WTC11 (cell line): ENCODE measurements around the gene PSMD5. TPM values are rescaled to one million over a fixed set of nuclear protein-coding genes. Genes with fewer than 3 reads are reported as not detected.
A peak's percentile ranks its signal among the peaks of the same experiment; 100 is the strongest.

ENCODE experiments used
- ATAC-seq: fragments of 200-7000 bp; cut with Tn5 transposase; 2 replicates; pipeline ENCODE4 v1.10.0; 2021; ENCODE audit warnings: mild to moderate bottlenecking, moderate library complexity
- CTCF ChIA-PET: fragments of 300-600 bp; sonication (Branson Sonifier 250); formaldehyde crosslinking; loops from one replicate; lab custom pipeline; 2021; ENCODE audit warnings: antibody characterized with exemption; lab: Charles Lee
- POLR2A ChIA-PET: fragments of 350-600 bp; sonication (Branson Sonifier 250); formaldehyde crosslinking; loops from one replicate; lab custom pipeline; 2021; ENCODE audit warnings: antibody characterized with exemption; lab: Charles Lee
- DNase-seq: peaks from one replicate; pipeline ENCODE4 v3.0.0; 2021; ENCODE audit warnings: low spot score
- H3K27ac Mint-ChIP-seq: 2 replicates; pipeline ENCODE4 v1.8.0; 2021; ENCODE audit warnings: mixed read lengths
- H3K27me3 Mint-ChIP-seq: 2 replicates; pipeline ENCODE4 v1.8.0; 2021; ENCODE audit warnings: low read depth, mild to moderate bottlenecking, moderate library complexity, mixed read lengths
- H3K36me3 Mint-ChIP-seq: 2 replicates; pipeline ENCODE4 v1.8.0; 2021; ENCODE audit warnings: mixed read lengths
- H3K4me1 Mint-ChIP-seq: 2 replicates; pipeline ENCODE4 v1.8.0; 2022; ENCODE audit warnings: mixed read lengths
- H3K4me3 Mint-ChIP-seq: 2 replicates; pipeline ENCODE4 v1.8.0; 2021; ENCODE audit warnings: mild to moderate bottlenecking, moderate library complexity, mixed read lengths
- H3K9me3 Mint-ChIP-seq: 2 replicates; pipeline ENCODE4 v1.8.0; 2021; ENCODE audit warnings: mixed read lengths
- AFF4 ChIP-seq: sonication (generic); formaldehyde crosslinking; IDR thresholded peaks from 2 replicates; pipeline ENCODE4 v1.8.1; 2023; ENCODE audit warnings: mild to moderate bottlenecking, missing genetic modification reagents, borderline replicate concordance
- CBFB ChIP-seq: sonication (generic); formaldehyde crosslinking; IDR thresholded peaks from 2 replicates; pipeline ENCODE4 v1.8.1; 2022; ENCODE audit warnings: mild to moderate bottlenecking, low read depth, missing genetic modification reagents
- CREM ChIP-seq: sonication (generic); formaldehyde crosslinking; IDR thresholded peaks from 2 replicates; pipeline ENCODE4 v1.8.1; 2022; ENCODE audit warnings: mild to moderate bottlenecking, missing genetic modification reagents, moderate library complexity
- FOXK1 ChIP-seq: sonication (generic); formaldehyde crosslinking; IDR thresholded peaks from 2 replicates; pipeline ENCODE4 v1.8.0; 2022; ENCODE audit warnings: mild to moderate bottlenecking, moderate library complexity, missing genetic modification reagents
- IRF2 ChIP-seq: sonication (generic); formaldehyde crosslinking; IDR thresholded peaks from 2 replicates; pipeline ENCODE4 v1.8.0; 2022; ENCODE audit warnings: low read depth, missing genetic modification reagents, borderline replicate concordance
- MLX ChIP-seq: sonication (generic); formaldehyde crosslinking; IDR thresholded peaks from 2 replicates; pipeline ENCODE4 v1.8.1; 2023; ENCODE audit warnings: mild to moderate bottlenecking, missing genetic modification reagents, moderate library complexity
- MYBL2 ChIP-seq: sonication (generic); formaldehyde crosslinking; IDR thresholded peaks from 2 replicates; pipeline ENCODE4 v1.8.1; 2023; ENCODE audit warnings: mild to moderate bottlenecking, moderate library complexity, missing genetic modification reagents
- NR1H2 ChIP-seq: sonication (generic); formaldehyde crosslinking; IDR thresholded peaks from 2 replicates; pipeline ENCODE4 v1.9.0; 2021; ENCODE audit warnings: mild to moderate bottlenecking, moderate library complexity, missing genetic modification reagents
- NR2C2 ChIP-seq: sonication (generic); formaldehyde crosslinking; IDR thresholded peaks from 2 replicates; pipeline ENCODE4 v1.8.0; 2022; ENCODE audit warnings: mild to moderate bottlenecking, missing genetic modification reagents
- OVOL2 ChIP-seq: fragments of 250-450 bp; sonication (Bioruptor Pico); IDR thresholded peaks from 2 replicates; pipeline ENCODE4 v1.9.0; 2021; ENCODE audit warnings: mild to moderate bottlenecking, borderline replicate concordance
- PRRX2 ChIP-seq: fragments of 250-450 bp; sonication (Bioruptor Pico); IDR thresholded peaks from 2 replicates; pipeline ENCODE4 v1.8.0; 2021; ENCODE audit warnings: mild to moderate bottlenecking
- RORB ChIP-seq: fragments of 250-450 bp; sonication (Bioruptor Pico); IDR thresholded peaks from 2 replicates; pipeline ENCODE4 v1.9.0; 2021; ENCODE audit warnings: mild to moderate bottlenecking
- USF1 ChIP-seq: sonication (generic); formaldehyde crosslinking; IDR thresholded peaks from 2 replicates; pipeline ENCODE4 v1.8.0; 2022; ENCODE audit warnings: mild to moderate bottlenecking, missing genetic modification reagents
- ZNF219 ChIP-seq: sonication (generic); formaldehyde crosslinking; IDR thresholded peaks from 2 replicates; pipeline ENCODE4 v1.8.0; 2023; ENCODE audit warnings: missing genetic modification reagents, mild to moderate bottlenecking, borderline replicate concordance
- ZNF232 ChIP-seq: sonication (generic); formaldehyde crosslinking; IDR thresholded peaks from 2 replicates; pipeline ENCODE4 v1.8.0; 2022; ENCODE audit warnings: mild to moderate bottlenecking, missing genetic modification reagents
- ZNF396 ChIP-seq: fragments of 250-450 bp; sonication (Bioruptor Pico); IDR thresholded peaks from 2 replicates; pipeline ENCODE4 v1.8.0; 2021; ENCODE audit warnings: mild to moderate bottlenecking, moderate library complexity, borderline replicate concordance
- ZNF532 ChIP-seq: fragments of 250-450 bp; sonication (Bioruptor Pico); IDR thresholded peaks from 2 replicates; pipeline ENCODE4 v1.9.0; 2021; ENCODE audit warnings: mild to moderate bottlenecking, borderline replicate concordance
- total RNA-seq: library from RNA; stranded (reverse); gene quantifications from 3 replicates; pipeline ENCODE4 v1.2.3, GENCODE V29; 2021
- TF ChIP-seq, protein P1 (sequence below): sonication (generic); formaldehyde crosslinking; IDR thresholded peaks from 2 replicates; pipeline ENCODE4 v1.8.1; 2023; ENCODE audit warnings: mild to moderate bottlenecking, missing genetic modification reagents, moderate library complexity
- TF ChIP-seq, protein P2 (sequence below): fragments of 250-450 bp; sonication (Bioruptor Pico); IDR thresholded peaks from 2 replicates; pipeline ENCODE4 v1.9.0; 2021; ENCODE audit warnings: mild to moderate bottlenecking
- TF ChIP-seq, protein P3 (sequence below): fragments of 200-600 bp; IDR thresholded peaks from 2 replicates; pipeline ENCODE4 v1.8.0; 2022; ENCODE audit warnings: antibody characterized with exemption

The PSMD5 gene
- total RNA-seq, 1 experiment from 2014 or later = 61.1 TPM

GRCh38 chr9:120792898-120793765 lies 49.6 kb downstream of the PSMD5 start, which contains the start of gene FBXW2:
TSS of gene FBXW2 (minus strand) at chr9:120793416. CDS start at chr9:120788258, 5,158 bp downstream.
- ChIA-PET POLR2A (interaction anchor here (0.5 to 1.5 kb wide), 12 partner anchors 15 to 310 kb away, joined by 3 to 6 read pairs (median 3); partner anchors contain the start of gene PSMD5), CTCF (interaction anchor here (0.8 to 1.9 kb wide), 6 partner anchors 35 to 267 kb away, joined by 4 to 8 read pairs (median 4); no protein-coding TSS in a partner anchor)
- DNase-seq (peak; percentile 94), ATAC-seq (peak; percentile 93)
- Mint-ChIP-seq H3K4me1 (peaks cover 15% of the 10 kb centered on the region), H3K27ac (peak within 1 kb of the TSS; percentile 98), H3K4me3 (peak within 1 kb of the TSS; percentile 97), H3K36me3 (peaks cover 13% of the 10 kb centered on the region), H3K9me3 (no peaks in the 10 kb centered on the region), H3K27me3 (no peaks in the 10 kb centered on the region)
- TF ChIP-seq, protein P1, sequence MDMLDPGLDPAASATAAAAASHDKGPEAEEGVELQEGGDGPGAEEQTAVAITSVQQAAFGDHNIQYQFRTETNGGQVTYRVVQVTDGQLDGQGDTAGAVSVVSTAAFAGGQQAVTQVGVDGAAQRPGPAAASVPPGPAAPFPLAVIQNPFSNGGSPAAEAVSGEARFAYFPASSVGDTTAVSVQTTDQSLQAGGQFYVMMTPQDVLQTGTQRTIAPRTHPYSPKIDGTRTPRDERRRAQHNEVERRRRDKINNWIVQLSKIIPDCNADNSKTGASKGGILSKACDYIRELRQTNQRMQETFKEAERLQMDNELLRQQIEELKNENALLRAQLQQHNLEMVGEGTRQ (CRISPR knock-in tag) = no peak
- TF ChIP-seq ZNF532 (CRISPR knock-in tag) (no peak), ZNF219 (CRISPR knock-in tag) (no peak), CREM (CRISPR knock-in tag) (peak; percentile 97), MLX (CRISPR knock-in tag) (no peak), ZNF396 (CRISPR knock-in tag) (no peak), OVOL2 (CRISPR knock-in tag) (no peak), ZNF232 (CRISPR knock-in tag) (no peak), USF1 (CRISPR knock-in tag) (no peak), NR1H2 (CRISPR knock-in tag) (no peak), RORB (CRISPR knock-in tag) (no peak), AFF4 (CRISPR knock-in tag) (no peak), IRF2 (CRISPR knock-in tag) (no peak), MYBL2 (CRISPR knock-in tag) (peak; percentile 71; the same call in 1 of the 2 replicates), FOXK1 (CRISPR knock-in tag) (peak; percentile 87), PRRX2 (CRISPR knock-in tag) (0 out of 2 replicates have a peak, but pooled peaks have one; percentile 18), NR2C2 (no peak), CBFB (CRISPR knock-in tag) (no peak)
- TF ChIP-seq, protein P2, sequence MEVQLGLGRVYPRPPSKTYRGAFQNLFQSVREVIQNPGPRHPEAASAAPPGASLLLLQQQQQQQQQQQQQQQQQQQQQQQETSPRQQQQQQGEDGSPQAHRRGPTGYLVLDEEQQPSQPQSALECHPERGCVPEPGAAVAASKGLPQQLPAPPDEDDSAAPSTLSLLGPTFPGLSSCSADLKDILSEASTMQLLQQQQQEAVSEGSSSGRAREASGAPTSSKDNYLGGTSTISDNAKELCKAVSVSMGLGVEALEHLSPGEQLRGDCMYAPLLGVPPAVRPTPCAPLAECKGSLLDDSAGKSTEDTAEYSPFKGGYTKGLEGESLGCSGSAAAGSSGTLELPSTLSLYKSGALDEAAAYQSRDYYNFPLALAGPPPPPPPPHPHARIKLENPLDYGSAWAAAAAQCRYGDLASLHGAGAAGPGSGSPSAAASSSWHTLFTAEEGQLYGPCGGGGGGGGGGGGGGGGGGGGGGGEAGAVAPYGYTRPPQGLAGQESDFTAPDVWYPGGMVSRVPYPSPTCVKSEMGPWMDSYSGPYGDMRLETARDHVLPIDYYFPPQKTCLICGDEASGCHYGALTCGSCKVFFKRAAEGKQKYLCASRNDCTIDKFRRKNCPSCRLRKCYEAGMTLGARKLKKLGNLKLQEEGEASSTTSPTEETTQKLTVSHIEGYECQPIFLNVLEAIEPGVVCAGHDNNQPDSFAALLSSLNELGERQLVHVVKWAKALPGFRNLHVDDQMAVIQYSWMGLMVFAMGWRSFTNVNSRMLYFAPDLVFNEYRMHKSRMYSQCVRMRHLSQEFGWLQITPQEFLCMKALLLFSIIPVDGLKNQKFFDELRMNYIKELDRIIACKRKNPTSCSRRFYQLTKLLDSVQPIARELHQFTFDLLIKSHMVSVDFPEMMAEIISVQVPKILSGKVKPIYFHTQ (CRISPR knock-in tag) = 0 out of 2 replicates have a peak, but pooled peaks have one; percentile 60
- TF ChIP-seq, protein P3, sequence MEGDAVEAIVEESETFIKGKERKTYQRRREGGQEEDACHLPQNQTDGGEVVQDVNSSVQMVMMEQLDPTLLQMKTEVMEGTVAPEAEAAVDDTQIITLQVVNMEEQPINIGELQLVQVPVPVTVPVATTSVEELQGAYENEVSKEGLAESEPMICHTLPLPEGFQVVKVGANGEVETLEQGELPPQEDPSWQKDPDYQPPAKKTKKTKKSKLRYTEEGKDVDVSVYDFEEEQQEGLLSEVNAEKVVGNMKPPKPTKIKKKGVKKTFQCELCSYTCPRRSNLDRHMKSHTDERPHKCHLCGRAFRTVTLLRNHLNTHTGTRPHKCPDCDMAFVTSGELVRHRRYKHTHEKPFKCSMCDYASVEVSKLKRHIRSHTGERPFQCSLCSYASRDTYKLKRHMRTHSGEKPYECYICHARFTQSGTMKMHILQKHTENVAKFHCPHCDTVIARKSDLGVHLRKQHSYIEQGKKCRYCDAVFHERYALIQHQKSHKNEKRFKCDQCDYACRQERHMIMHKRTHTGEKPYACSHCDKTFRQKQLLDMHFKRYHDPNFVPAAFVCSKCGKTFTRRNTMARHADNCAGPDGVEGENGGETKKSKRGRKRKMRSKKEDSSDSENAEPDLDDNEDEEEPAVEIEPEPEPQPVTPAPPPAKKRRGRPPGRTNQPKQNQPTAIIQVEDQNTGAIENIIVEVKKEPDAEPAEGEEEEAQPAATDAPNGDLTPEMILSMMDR = no peak
